Measurements from ENCODE around the gene BMP10.

DNA sequence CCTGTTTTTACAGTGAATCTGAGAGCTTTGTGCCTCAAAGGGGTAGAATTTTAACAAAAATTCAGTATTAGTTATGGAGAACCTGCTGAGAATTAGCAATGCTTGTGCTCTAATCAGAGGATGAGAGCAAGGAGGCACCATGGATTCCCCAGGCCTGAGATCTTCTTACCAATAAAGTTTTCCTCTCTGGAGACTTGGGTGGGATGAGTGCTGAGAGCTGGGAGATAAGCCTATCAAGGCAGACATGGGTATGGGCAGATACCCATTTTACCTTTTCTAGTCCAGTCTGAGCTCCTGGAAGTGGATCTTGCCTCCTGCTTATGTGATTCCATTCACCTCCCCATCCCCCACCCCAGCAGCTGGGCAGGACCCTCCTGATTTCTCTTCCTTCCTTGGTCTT lies 53.9 kb downstream of the BMP10 start:
- TF ChIP-seq, protein P1, sequence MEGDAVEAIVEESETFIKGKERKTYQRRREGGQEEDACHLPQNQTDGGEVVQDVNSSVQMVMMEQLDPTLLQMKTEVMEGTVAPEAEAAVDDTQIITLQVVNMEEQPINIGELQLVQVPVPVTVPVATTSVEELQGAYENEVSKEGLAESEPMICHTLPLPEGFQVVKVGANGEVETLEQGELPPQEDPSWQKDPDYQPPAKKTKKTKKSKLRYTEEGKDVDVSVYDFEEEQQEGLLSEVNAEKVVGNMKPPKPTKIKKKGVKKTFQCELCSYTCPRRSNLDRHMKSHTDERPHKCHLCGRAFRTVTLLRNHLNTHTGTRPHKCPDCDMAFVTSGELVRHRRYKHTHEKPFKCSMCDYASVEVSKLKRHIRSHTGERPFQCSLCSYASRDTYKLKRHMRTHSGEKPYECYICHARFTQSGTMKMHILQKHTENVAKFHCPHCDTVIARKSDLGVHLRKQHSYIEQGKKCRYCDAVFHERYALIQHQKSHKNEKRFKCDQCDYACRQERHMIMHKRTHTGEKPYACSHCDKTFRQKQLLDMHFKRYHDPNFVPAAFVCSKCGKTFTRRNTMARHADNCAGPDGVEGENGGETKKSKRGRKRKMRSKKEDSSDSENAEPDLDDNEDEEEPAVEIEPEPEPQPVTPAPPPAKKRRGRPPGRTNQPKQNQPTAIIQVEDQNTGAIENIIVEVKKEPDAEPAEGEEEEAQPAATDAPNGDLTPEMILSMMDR (IDR thresholded peaks at IDR 0.05), result no peak
- no peak for TF ChIP-seq USF2 (IDR thresholded peaks at IDR 0.05; ENCODE audit: borderline replicate concordance, low read depth, low read length)
- TF ChIP-seq, protein P2, sequence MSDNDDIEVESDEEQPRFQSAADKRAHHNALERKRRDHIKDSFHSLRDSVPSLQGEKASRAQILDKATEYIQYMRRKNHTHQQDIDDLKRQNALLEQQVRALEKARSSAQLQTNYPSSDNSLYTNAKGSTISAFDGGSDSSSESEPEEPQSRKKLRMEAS (IDR thresholded peaks at IDR 0.05; ENCODE audit: low read depth), result no peak
- no peak for TF ChIP-seq MXI1 (IDR thresholded peaks at IDR 0.05; ENCODE audit: low read depth, low read length)
- TF ChIP-seq TAF1 (IDR thresholded peaks at IDR 0.05; ENCODE audit: borderline replicate concordance, low read depth, low read length), result no peak

Data from SK-N-SH (cell line).